ENCODE results near the gene POLQ. TPM values are rescaled to one million over a fixed set of nuclear protein-coding genes. Genes with fewer than 3 reads are reported as not detected.

Gene POLQ
- total and polyA plus RNA-seq, 2 of the 8 experiments (the other 6 are each of a cell fraction or from before 2014, with no cell fraction given): 3.6 to 15.3 TPM

DNA sequence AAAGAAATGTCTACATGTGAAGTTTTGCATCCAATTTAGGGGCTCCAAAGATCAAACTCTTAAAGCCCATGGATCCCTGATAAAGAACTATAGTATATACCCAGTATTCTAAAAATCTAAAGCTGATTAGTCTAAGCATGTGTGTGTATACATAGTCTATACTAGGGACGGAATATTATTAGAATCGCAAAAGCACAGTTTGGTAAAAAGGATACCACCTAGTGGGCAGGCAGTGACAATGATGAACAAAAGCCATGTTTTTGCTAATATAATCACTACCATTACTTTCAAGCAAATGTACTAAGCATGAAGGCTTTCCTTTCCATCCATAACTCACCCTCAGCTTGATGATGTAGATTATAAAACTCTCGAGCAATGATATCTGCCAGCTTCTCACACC lies 16.5 kb downstream of the POLQ start (continued):
- TF ChIP-seq, protein P1, sequence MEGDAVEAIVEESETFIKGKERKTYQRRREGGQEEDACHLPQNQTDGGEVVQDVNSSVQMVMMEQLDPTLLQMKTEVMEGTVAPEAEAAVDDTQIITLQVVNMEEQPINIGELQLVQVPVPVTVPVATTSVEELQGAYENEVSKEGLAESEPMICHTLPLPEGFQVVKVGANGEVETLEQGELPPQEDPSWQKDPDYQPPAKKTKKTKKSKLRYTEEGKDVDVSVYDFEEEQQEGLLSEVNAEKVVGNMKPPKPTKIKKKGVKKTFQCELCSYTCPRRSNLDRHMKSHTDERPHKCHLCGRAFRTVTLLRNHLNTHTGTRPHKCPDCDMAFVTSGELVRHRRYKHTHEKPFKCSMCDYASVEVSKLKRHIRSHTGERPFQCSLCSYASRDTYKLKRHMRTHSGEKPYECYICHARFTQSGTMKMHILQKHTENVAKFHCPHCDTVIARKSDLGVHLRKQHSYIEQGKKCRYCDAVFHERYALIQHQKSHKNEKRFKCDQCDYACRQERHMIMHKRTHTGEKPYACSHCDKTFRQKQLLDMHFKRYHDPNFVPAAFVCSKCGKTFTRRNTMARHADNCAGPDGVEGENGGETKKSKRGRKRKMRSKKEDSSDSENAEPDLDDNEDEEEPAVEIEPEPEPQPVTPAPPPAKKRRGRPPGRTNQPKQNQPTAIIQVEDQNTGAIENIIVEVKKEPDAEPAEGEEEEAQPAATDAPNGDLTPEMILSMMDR (IDR thresholded peaks at IDR 0.05; ENCODE audit: control extremely low read depth in 1 of 3, insufficient read depth in 1 of 3, low read depth in 1 of 3, low read length in 3 of 3): no peak
